H1 (cell line): ENCODE measurements around the gene LIN28A. TPM values are rescaled to one million over a fixed set of nuclear protein-coding genes. Genes with fewer than 3 reads are reported as not detected.

ENCODE experiments used
- CTCF ChIA-PET: fragments of 300-600 bp; sonication (Branson Sonifier 250); formaldehyde crosslinking; loops from one replicate; lab custom pipeline; 2021; ENCODE audit not compliant: partially characterized antibody; lab: Charles Lee
- POLR2A ChIA-PET: fragments of 300-600 bp; sonication (Branson Sonifier 250); formaldehyde crosslinking; loops from one replicate; lab custom pipeline; 2021; ENCODE audit warnings: inconsistent platforms; ENCODE audit not compliant: partially characterized antibody; lab: Charles Lee
- DNase-seq, 2 experiments: peaks; one replicate each; pipeline versions ENCODE4 v3.0.0 to v3.0.0-alpha.2; 2010 to 2022; ENCODE audit warnings: low spot score in 2 of 2, low read depth in 1 of 2, mixed read lengths in 1 of 2
- FAIRE-seq: peaks from 2 replicates; lab custom pipeline; 2011; peaks lifted over from hg19 to GRCh38; lab: Jason Lieb, UNC
- H2AFZ ChIP-seq: 2 replicates; pipeline ENCODE4 v1.8.1; 2012; ENCODE audit warnings: low read length, inconsistent platforms
- H2AK5ac ChIP-seq: 2 replicates; pipeline ENCODE4 v1.6.1; 2013; ENCODE audit warnings: low read depth, low read length
- H2BK120ac ChIP-seq: replicated peaks from 2 replicates; pipeline ENCODE3; 2013; ENCODE audit warnings: low read depth, low read length, inconsistent platforms
- H2BK12ac ChIP-seq: 2 replicates; pipeline ENCODE4 v1.6.1; 2013; ENCODE audit warnings: low read depth, low read length
- H2BK15ac ChIP-seq: 2 replicates; pipeline ENCODE4 v1.6.1; 2013; ENCODE audit warnings: low read length
- H2BK20ac ChIP-seq: 2 replicates; pipeline ENCODE4 v1.6.1; 2013; ENCODE audit warnings: low read length
- H2BK5ac ChIP-seq: 2 replicates; pipeline ENCODE4 v1.6.1; 2013; ENCODE audit warnings: low read depth, low read length
- H3K14ac ChIP-seq: 2 replicates; pipeline ENCODE4 v1.6.1; 2013; ENCODE audit warnings: inconsistent platforms; ENCODE audit not compliant: insufficient read length
- H3K18ac ChIP-seq: 2 replicates; pipeline ENCODE4 v1.6.1; 2013; ENCODE audit warnings: low read length; ENCODE audit errors: extremely low read depth
- H3K23ac ChIP-seq: 2 replicates; pipeline ENCODE4 v1.6.1; 2013; ENCODE audit warnings: inconsistent platforms; ENCODE audit not compliant: insufficient read length
- H3K23me2 ChIP-seq: 2 replicates; pipeline ENCODE4 v1.6.1; 2013; ENCODE audit warnings: low read depth, low read length
- H3K27ac ChIP-seq: 2 replicates; pipeline ENCODE4 v1.6.1; 2011; ENCODE audit warnings: low read depth, low read length, inconsistent platforms
- H3K27me3 ChIP-seq, 4 experiments: replicated peaks in 1 of 4; 1 replicate in 1 of 4; 2 replicates in 3 of 4; pipeline versions ENCODE4 v1.6.1 to v1.8.1; 2011 to 2013; ENCODE audit warnings: low read length in 3 of 4, mild to moderate bottlenecking in 3 of 4, inconsistent platforms in 2 of 4, mixed read lengths in 2 of 4, moderate library complexity in 1 of 4; ENCODE audit not compliant: control insufficient read depth in 3 of 4, insufficient read depth in 3 of 4; ENCODE audit errors: extremely low read depth in 1 of 4
- H3K36me3 ChIP-seq, 4 experiments: 2 replicates each; pipeline versions ENCODE4 v1.6.1 to v1.8.1; 2011 to 2013; ENCODE audit warnings: mild to moderate bottlenecking in 4 of 4, low read length in 3 of 4, moderate library complexity in 2 of 4, control low read depth in 1 of 4, inconsistent platforms in 1 of 4; ENCODE audit not compliant: insufficient read depth in 4 of 4, control insufficient read depth in 2 of 4
- H3K4ac ChIP-seq: replicated peaks from 2 replicates; pipeline ENCODE3; 2013; ENCODE audit warnings: low read length, low read depth, mixed read lengths, inconsistent platforms; ENCODE audit not compliant: insufficient read length
- H3K4me1 ChIP-seq, 4 experiments: replicated peaks in 1 of 4; 1 replicate in 1 of 4; 2 replicates in 3 of 4; pipeline versions ENCODE4 v1.6.1 to v1.8.1; 2011 to 2013; ENCODE audit warnings: low read length in 3 of 4, inconsistent platforms in 2 of 4, mixed read lengths in 1 of 4; ENCODE audit not compliant: insufficient read depth in 4 of 4, control insufficient read depth in 3 of 4
- H3K4me2 ChIP-seq, 2 experiments: 2 replicates each; pipeline versions ENCODE4 v1.6.1 to v1.8.1; 2011 to 2013; ENCODE audit warnings: low read depth in 2 of 2, low read length in 2 of 2, control low read depth in 1 of 2, inconsistent platforms in 1 of 2, mild to moderate bottlenecking in 1 of 2; ENCODE audit not compliant: insufficient read depth in 1 of 2
- H3K4me3 ChIP-seq, 4 experiments: fragments of 200-600, 300-600 bp in 1 of 4; sonication (generic), shearing (Covaris generic), sonication (Bioruptor Twin) in 1 of 4; 2 replicates each; pipeline versions ENCODE4 v1.5.1 to v1.8.1; 2011 to 2016; ENCODE audit warnings: low read length in 4 of 4, low read depth in 3 of 4, control low read depth in 2 of 4, inconsistent platforms in 2 of 4, mild to moderate bottlenecking in 2 of 4, mixed read lengths in 1 of 4, moderate library complexity in 1 of 4; ENCODE audit not compliant: insufficient read depth in 2 of 4; ENCODE audit errors: extremely low read depth in 1 of 4
- H3K56ac ChIP-seq: replicated peaks from 2 replicates; pipeline ENCODE3; 2013; ENCODE audit warnings: low read depth, mild to moderate bottlenecking, mixed read lengths, low read length, inconsistent platforms; ENCODE audit not compliant: insufficient read length
- H3K79me1 ChIP-seq: 2 replicates; pipeline ENCODE4 v1.6.1; 2013; ENCODE audit warnings: low read depth, low read length, control low read depth
- H3K79me2 ChIP-seq, 2 experiments: 2 replicates each; pipeline versions ENCODE4 v1.6.1 to v1.8.1; 2012 to 2013; ENCODE audit warnings: low read length in 2 of 2, mild to moderate bottlenecking in 2 of 2, inconsistent platforms in 1 of 2; ENCODE audit not compliant: insufficient read depth in 2 of 2, control insufficient read depth in 1 of 2
- H3K9ac ChIP-seq, 4 experiments: replicated peaks in 1 of 4; 1 replicate in 1 of 4; 2 replicates in 3 of 4; pipeline versions ENCODE4 v1.6.1 to v1.8.1; 2011 to 2013; ENCODE audit warnings: low read depth in 3 of 4, low read length in 3 of 4, control low read depth in 2 of 4, mild to moderate bottlenecking in 2 of 4, moderate library complexity in 2 of 4, inconsistent platforms in 1 of 4; ENCODE audit errors: extremely low read depth in 1 of 4
- H3K9me3 ChIP-seq, 2 experiments: 2 replicates each; pipeline versions ENCODE4 v1.6.1 to v1.8.1; 2012 to 2013; ENCODE audit warnings: mild to moderate bottlenecking in 2 of 2, moderate library complexity in 2 of 2, control low read depth in 1 of 2, inconsistent platforms in 1 of 2, low read depth in 1 of 2, low read length in 1 of 2, mixed read lengths in 1 of 2; ENCODE audit not compliant: insufficient read depth in 2 of 2
- H4K20me1 ChIP-seq, 2 experiments: replicated peaks in 1 of 2; 2 replicates each; pipeline versions ENCODE3 to v1.8.1; 2011 to 2013; ENCODE audit warnings: inconsistent platforms in 2 of 2, low read length in 2 of 2, mild to moderate bottlenecking in 1 of 2; ENCODE audit not compliant: insufficient read depth in 2 of 2, control insufficient read depth in 1 of 2
- H4K5ac ChIP-seq: 2 replicates; pipeline ENCODE4 v1.6.1; 2013; ENCODE audit warnings: low read length, low read depth, mixed read lengths, inconsistent platforms; ENCODE audit not compliant: insufficient read length
- H4K8ac ChIP-seq: 2 replicates; pipeline ENCODE4 v1.8.0; 2013; ENCODE audit warnings: mild to moderate bottlenecking, moderate library complexity, low read length, inconsistent platforms; ENCODE audit not compliant: insufficient read depth; ENCODE audit errors: extremely low read depth
- H4K91ac ChIP-seq: replicated peaks from 2 replicates; pipeline ENCODE3; 2013; ENCODE audit warnings: low read length, mixed read lengths, inconsistent platforms; ENCODE audit not compliant: insufficient read length
- POLR2A ChIP-seq, 2 experiments: IDR thresholded peaks; 1 replicate in 1 of 2; 2 replicates in 1 of 2; pipeline ENCODE4 v1.6.1; 2011; ENCODE audit warnings: low read depth in 2 of 2, low read length in 2 of 2, mild to moderate bottlenecking in 2 of 2; ENCODE audit errors: control extremely low read depth in 1 of 2
- RFX5 ChIP-seq: IDR thresholded peaks from 2 replicates; pipeline ENCODE4 v1.6.1; 2011; ENCODE audit warnings: low read depth, low read length, improper control_type of control experiment, borderline replicate concordance
- TAF7 ChIP-seq: optimal IDR thresholded peaks from 2 replicates; pipeline ENCODE3; 2011; ENCODE audit warnings: low read depth, mild to moderate bottlenecking, inconsistent platforms, low read length, moderate library complexity, borderline replicate concordance
- WGBS, 2 experiments: shearing (Covaris generic) in 1 of 2; methylation state at CpG; one replicate each; pipeline versions ENCODE4 v1.1.6 to v1.1.7; 2013 to 2015; ENCODE audit warnings: low lambda C conversion rate in 2 of 2, mixed read lengths in 2 of 2, inconsistent platforms in 1 of 2, low coverage in 1 of 2, missing lambda C conversion rate in 1 of 2; ENCODE audit not compliant: insufficient replicate concordance in 2 of 2, insufficient coverage in 1 of 2, insufficient read length in 1 of 2; ENCODE audit errors: extremely low coverage in 1 of 2, missing lambda C conversion rate in 1 of 2; 5-methylcytosine and 5-hydroxymethylcytosine counted together
- polyA plus RNA-seq, 7 experiments: library from polyadenylated mRNA; depleted of rRNA in 3 of 7; stranded (reverse) in 5 of 7; unstranded in 2 of 7; fragments of >200 nt in 5 of 7; fragments of 200-250 nt in 2 of 7; gene quantifications; 1 replicate in 5 of 7; 2 replicates in 1 of 7; 4 replicates in 1 of 7; pipeline versions ENCODE4 v1.2.1 to v1.2.3, GENCODE V29; 2011 to 2013; ENCODE audit warnings: missing spikeins in 2 of 7, mixed read lengths in 2 of 7
- total RNA-seq: library from RNA; stranded (reverse); fragmentation: NEBNext Ultra II Directional; extraction: Animal tissue kit (Norgen Biotek cat#: 25700); gene quantifications from 2 replicates; pipeline ENCODE4 v1.2.1, GENCODE V29; 2021

Gene LIN28A
- total and polyA plus RNA-seq, 2 of the 8 experiments (the other 6 are each of a cell fraction or from before 2014, with no cell fraction given), result 403 to 1,486 TPM

DNA sequence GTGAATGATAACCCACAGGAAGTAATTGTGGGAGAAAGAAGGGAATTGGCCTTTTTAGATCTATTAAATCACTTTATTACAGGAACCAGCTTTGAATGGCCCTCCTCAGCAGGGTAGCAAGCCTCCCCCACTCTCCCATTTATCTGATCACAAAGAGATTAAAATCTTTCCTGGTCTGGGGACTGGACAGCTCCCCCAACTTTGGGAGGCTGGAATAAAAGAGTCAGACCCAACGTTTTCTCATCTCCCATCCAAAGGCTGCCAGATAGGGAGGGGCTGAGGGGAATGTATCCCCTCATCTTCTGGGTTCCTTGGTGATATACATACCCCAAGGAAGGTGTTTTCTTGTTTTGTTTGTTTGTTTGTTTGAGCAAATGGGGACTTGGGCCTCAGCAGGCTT lies 2.4 kb downstream of the LIN28A start:
- H3K9ac ChIP-seq, result peak overlapping the region in 3 of 4 experiments; percentile 30 to 91 (median 46); a peak in 4 of 7 replicates
- DNase-seq (no peak), FAIRE-seq (no peak)
- H3K14ac ChIP-seq, result no peak overlapping the region
- H4K91ac ChIP-seq, result peak overlapping the region; percentile 94
- no peak overlapping the region for H4K8ac ChIP-seq
- peaks cover 12 to 68% of the 10 kb centered on the region in 2 experiments; a peak in 3 of 4 replicates for H3K79me2 ChIP-seq
- H3K9me3 ChIP-seq, result no peaks in the 10 kb centered on the region
- H3K27me3 ChIP-seq, result no peaks in the 10 kb centered on the region
- POLR2A ChIA-PET, result interaction anchor here (0.6 to 6.4 kb wide), 26 partner anchors 8 to 224 kb away, joined by 3 to 166 read pairs (median 4); partner anchors contain the start of genes DHDDS and HMGN2
- CTCF ChIA-PET, result interaction anchor here (1.2 to 1.7 kb wide), 3 partner anchors 18 to 27 kb away, joined by 3 to 8 read pairs (median 5); no protein-coding TSS in a partner anchor
- peaks cover 5 to 14% of the 10 kb centered on the region in 2 experiments for H4K20me1 ChIP-seq
- H2BK5ac ChIP-seq, result peak overlapping the region; percentile 99; the same call in 1 of the 2 replicates
- no peak overlapping the region for H2BK12ac ChIP-seq
- H3K18ac ChIP-seq, result peak overlapping the region; percentile 99
- peak overlapping the region; percentile 92 to 94 for H3K4me2 ChIP-seq
- no peak for TF ChIP-seq RFX5
- no peak for TF ChIP-seq TAF7
- TF ChIP-seq POLR2A (IDR thresholded peaks at IDR 0.05; ENCODE audit: control extremely low read depth in 1 of 2, low read depth in 2 of 2, low read length in 2 of 2), result peak in 1 of 2 experiments; percentile 47; a peak in 1 of 3 replicates
- peaks cover 11 to 37% (median 18%) of the 10 kb centered on the region in 4 experiments for H3K4me1 ChIP-seq
- WGBS, 2 experiments, result 13% methylated on average over 1 of the region's 1 CpG; no CpG with 5 or more reads in 1 of the 2 experiments
- no peak overlapping the region for H2AK5ac ChIP-seq
- no peaks in the 10 kb centered on the region; the same call in 1 of the 2 replicates for H3K79me1 ChIP-seq
- H2BK20ac ChIP-seq, result peak overlapping the region; percentile 74
- H3K23me2 ChIP-seq, result peaks cover 31% of the 10 kb centered on the region
- peak overlapping the region; percentile 87 for H3K4ac ChIP-seq
- H2BK15ac ChIP-seq, result no peak overlapping the region
- peak overlapping the region; percentile 68 for H3K27ac ChIP-seq
- peak overlapping the region; percentile 78 to 98 (median 89) for H3K4me3 ChIP-seq
- H2AFZ ChIP-seq, result no peak overlapping the region
- peaks cover 13 to 63% (median 27%) of the 10 kb centered on the region in 4 experiments for H3K36me3 ChIP-seq
- H3K56ac ChIP-seq, result no peak overlapping the region
- H3K23ac ChIP-seq, result no peak overlapping the region
- peak overlapping the region; percentile 63 for H4K5ac ChIP-seq
- peak overlapping the region; percentile 97 for H2BK120ac ChIP-seq
